Astrocyte of the spinal cord (primary cell): ENCODE results near the gene SMAD6.

Experiments
- DNase-seq: peaks from one replicate; pipeline ENCODE4 v3.0.0; 2011; ENCODE audit warnings: low read depth, low spot score
- H3K4me3 ChIP-seq: 2 replicates; pipeline ENCODE4 v1.5.1; 2011; ENCODE audit warnings: low read depth, mild to moderate bottlenecking, low read length, moderate library complexity
- in situ Hi-C: cut with HindIII; loops from 2 replicates; pipeline ENCODE4 v1.10.0; 2017; ENCODE audit warnings: low sequenced_read_pairs
- TF ChIP-seq, protein P1 (sequence below): IDR thresholded peaks from 2 replicates; pipeline ENCODE4 v1.5.1; 2012; ENCODE audit warnings: low read depth, mild to moderate bottlenecking, low read length, inconsistent platforms

SMAD6 gene

GRCh38 chr15:66655511-66655910 lies 46.5 kb upstream of the SMAD6 start:
- no peak for DNase-seq
- no peak overlapping the region for H3K4me3 ChIP-seq
- in situ Hi-C loops = no loop called here
- TF ChIP-seq, protein P1, sequence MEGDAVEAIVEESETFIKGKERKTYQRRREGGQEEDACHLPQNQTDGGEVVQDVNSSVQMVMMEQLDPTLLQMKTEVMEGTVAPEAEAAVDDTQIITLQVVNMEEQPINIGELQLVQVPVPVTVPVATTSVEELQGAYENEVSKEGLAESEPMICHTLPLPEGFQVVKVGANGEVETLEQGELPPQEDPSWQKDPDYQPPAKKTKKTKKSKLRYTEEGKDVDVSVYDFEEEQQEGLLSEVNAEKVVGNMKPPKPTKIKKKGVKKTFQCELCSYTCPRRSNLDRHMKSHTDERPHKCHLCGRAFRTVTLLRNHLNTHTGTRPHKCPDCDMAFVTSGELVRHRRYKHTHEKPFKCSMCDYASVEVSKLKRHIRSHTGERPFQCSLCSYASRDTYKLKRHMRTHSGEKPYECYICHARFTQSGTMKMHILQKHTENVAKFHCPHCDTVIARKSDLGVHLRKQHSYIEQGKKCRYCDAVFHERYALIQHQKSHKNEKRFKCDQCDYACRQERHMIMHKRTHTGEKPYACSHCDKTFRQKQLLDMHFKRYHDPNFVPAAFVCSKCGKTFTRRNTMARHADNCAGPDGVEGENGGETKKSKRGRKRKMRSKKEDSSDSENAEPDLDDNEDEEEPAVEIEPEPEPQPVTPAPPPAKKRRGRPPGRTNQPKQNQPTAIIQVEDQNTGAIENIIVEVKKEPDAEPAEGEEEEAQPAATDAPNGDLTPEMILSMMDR = no peak

- TF ChIP-seq, protein P1 = no peak
- no peak for DNase-seq
- in situ Hi-C loops = no loop called here
- no peak overlapping the region for H3K4me3 ChIP-seq
Observed at GRCh38 chr15:66655997-66656396, 46.0 kb upstream of the SMAD6 start.

GRCh38 chr15:66657185-66658020 lies 44.6 kb upstream of the SMAD6 start:
- H3K4me3 ChIP-seq = no peak overlapping the region
- TF ChIP-seq, protein P1 = no peak
- no peak for DNase-seq
- in situ Hi-C loops = no loop called here

- in situ Hi-C loops = no loop called here
- TF ChIP-seq, protein P1 = no peak
- no peak for DNase-seq
- no peak overlapping the region for H3K4me3 ChIP-seq
Observed at GRCh38 chr15:66658044-66658443, 44.0 kb upstream of the SMAD6 start.

GRCh38 chr15:66658855-66659254 lies 43.2 kb upstream of the SMAD6 start:
- H3K4me3 ChIP-seq = no peak overlapping the region
- TF ChIP-seq, protein P1 = no peak
- DNase-seq = no peak
- in situ Hi-C loops = no loop called here

GRCh38 chr15:66659384-66659783 lies 42.7 kb upstream of the SMAD6 start:
- DNase-seq = no peak
- TF ChIP-seq, protein P1 = no peak
- in situ Hi-C loops = no loop called here
- no peak overlapping the region for H3K4me3 ChIP-seq
